Astrocyte of the cerebellum (primary cell): ENCODE results near the gene OPRM1.

Experiments
- DNase-seq: peaks from one replicate; pipeline ENCODE4 v3.0.0-alpha.2; 2011; ENCODE audit warnings: low read depth
- H3K4me3 ChIP-seq: 2 replicates; pipeline ENCODE4 v1.5.1; 2011; ENCODE audit warnings: mild to moderate bottlenecking, low read depth, low read length, moderate library complexity
- in situ Hi-C: cut with HindIII; loops from 2 replicates; pipeline ENCODE4 v1.10.0; 2017; ENCODE audit warnings: low sequenced_read_pairs
- TF ChIP-seq, protein P1 (sequence below): IDR thresholded peaks from 2 replicates; pipeline ENCODE4 v1.5.1; 2012; ENCODE audit warnings: low read length, low read depth, moderate library complexity, mild to moderate bottlenecking; ENCODE audit errors: missing control alignments

The OPRM1 gene

DNA sequence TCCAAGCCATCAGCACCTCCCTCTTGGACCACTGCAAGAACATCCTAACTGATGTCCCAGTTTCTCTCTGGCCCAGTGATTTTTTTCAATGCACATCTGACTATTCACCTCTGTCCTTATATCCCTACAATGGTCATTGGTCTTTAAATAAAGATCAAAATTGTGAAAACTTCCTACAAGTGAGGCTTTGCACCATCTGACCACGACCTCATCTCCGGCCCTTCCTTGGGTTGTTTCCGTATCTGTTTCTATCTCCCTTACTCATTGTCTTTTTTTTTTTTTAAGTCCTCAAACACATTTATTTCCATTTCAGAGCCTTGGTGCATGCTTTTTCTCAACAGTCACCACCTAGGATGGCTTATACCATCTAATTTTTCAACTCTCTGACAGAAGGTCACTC lies 229.4 kb downstream of the OPRM1 start:
- TF ChIP-seq, protein P1, sequence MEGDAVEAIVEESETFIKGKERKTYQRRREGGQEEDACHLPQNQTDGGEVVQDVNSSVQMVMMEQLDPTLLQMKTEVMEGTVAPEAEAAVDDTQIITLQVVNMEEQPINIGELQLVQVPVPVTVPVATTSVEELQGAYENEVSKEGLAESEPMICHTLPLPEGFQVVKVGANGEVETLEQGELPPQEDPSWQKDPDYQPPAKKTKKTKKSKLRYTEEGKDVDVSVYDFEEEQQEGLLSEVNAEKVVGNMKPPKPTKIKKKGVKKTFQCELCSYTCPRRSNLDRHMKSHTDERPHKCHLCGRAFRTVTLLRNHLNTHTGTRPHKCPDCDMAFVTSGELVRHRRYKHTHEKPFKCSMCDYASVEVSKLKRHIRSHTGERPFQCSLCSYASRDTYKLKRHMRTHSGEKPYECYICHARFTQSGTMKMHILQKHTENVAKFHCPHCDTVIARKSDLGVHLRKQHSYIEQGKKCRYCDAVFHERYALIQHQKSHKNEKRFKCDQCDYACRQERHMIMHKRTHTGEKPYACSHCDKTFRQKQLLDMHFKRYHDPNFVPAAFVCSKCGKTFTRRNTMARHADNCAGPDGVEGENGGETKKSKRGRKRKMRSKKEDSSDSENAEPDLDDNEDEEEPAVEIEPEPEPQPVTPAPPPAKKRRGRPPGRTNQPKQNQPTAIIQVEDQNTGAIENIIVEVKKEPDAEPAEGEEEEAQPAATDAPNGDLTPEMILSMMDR: no peak
- DNase-seq: no peak
- in situ Hi-C loops: no loop called here

GRCh38 chr6:154274168-154274567 lies 235.1 kb downstream of the OPRM1 start:
- TF ChIP-seq, protein P1: no peak
- in situ Hi-C loops: no loop called here
- no peak for DNase-seq
- no peak overlapping the region for H3K4me3 ChIP-seq

More for the DNA sequence above, 229.4 kb downstream of the OPRM1 start:
- H3K4me3 ChIP-seq: no peak overlapping the region

DNA sequence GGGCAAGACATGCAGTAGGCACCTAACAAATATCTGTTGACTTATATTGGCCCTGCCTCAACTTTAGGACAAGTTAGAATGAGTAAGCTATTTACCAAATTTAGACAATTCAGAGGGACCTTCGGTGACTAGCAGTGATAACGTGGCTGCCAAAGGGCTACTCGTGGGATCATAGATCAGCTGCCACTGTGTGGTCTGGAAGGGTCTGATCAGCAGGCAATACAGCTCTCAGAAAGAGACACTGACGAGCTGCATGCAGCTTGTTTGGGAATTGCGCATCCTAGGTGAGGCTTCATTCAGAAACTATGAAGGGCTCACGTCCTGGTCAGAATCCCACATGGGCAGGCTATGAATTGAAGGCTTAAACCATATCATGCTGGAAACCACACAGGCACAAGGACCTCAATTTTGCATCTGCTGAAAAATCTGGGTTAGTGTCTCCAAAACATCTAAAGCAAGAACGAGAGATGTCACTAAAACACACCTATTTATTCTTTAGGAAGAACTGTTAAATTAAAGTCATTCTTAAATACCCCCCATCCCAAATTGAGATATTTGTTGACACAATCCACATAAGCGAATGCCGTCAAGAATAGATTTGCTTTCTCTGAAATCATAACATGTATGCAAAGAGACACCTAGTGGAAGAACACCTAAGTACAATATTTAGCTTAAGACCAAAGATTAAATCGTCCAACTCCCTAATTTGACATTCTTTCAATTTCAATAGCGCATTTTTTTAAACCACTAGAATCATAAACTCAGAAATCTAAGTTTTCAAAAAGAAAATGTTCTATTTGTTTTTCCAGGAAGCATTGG lies 238.0 kb downstream of the OPRM1 start:
- TF ChIP-seq, protein P1: peak; percentile 27
- H3K4me3 ChIP-seq: no peak overlapping the region
- in situ Hi-C loops: no loop called here
- DNase-seq: no peak

- DNase-seq: no peak
- no peak overlapping the region for H3K4me3 ChIP-seq
- in situ Hi-C loops: no loop called here
- TF ChIP-seq, protein P1: no peak
Observed at GRCh38 chr6:154277629-154278017, 238.6 kb downstream of the OPRM1 start.

- no peak overlapping the region for H3K4me3 ChIP-seq
- in situ Hi-C loops: no loop called here
- TF ChIP-seq, protein P1: no peak
- no peak for DNase-seq
Observed at GRCh38 chr6:154280521-154280920, 241.5 kb downstream of the OPRM1 start.

DNA sequence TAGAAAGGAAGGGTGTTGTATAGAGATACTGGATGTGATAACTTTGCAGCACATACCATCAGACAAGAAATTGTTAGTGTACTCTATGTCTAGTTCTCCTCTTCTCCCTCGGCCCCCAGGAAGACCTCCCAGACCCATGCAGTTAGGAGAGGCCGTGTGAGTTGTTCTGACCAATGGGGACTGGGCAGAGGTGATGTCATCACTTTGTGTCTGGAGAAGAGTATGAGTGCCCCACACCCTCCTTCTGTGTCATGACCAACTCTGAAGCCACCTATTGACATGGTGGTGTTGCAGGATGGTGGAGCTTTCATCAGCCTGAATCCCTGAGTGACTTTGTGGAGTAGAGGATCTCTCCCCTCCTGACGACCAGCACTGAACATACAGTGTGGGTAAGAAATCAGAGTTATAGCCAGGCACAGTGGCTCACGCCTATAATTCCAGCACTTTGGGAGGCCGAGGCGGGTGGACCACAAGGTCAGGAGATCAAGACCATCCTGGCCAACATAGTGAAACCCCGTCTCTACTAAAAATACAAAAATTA lies 245.3 kb downstream of the OPRM1 start:
- no peak for DNase-seq
- in situ Hi-C loops: no loop called here
- TF ChIP-seq, protein P1: no peak
- H3K4me3 ChIP-seq: no peak overlapping the region
